GM12873 (cell line): Measurements from ENCODE around the gene ACP1.

Experiments
- TF ChIP-seq, protein P1 (sequence below): IDR thresholded peaks from 2 replicates; pipeline ENCODE4 v1.5.1; 2012; ENCODE audit warnings: low read depth, mild to moderate bottlenecking, moderate library complexity, low read length, control low read depth; ENCODE audit not compliant: insufficient read depth; ENCODE audit errors: missing control alignments

Gene ACP1

DNA sequence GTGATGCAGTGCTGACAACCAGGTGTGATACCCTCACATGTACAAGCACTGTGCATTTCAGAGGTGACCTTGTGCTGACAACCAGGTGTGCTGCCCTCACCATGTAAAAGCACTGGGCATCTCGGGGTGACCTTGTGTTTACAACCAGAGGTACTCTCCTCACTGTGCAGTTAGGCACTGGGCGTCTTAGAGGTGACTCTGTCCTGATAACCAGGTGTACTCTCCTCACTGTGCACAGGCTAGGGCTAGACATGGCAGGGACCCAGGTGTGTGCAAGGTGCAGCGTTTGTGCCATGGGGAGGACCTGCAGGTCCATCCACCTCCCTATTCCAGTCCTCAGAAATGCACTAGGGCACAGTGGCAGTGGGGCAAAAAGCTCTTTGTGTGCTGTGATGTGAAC lies 31.6 kb downstream of the ACP1 start:
- TF ChIP-seq, protein P1, sequence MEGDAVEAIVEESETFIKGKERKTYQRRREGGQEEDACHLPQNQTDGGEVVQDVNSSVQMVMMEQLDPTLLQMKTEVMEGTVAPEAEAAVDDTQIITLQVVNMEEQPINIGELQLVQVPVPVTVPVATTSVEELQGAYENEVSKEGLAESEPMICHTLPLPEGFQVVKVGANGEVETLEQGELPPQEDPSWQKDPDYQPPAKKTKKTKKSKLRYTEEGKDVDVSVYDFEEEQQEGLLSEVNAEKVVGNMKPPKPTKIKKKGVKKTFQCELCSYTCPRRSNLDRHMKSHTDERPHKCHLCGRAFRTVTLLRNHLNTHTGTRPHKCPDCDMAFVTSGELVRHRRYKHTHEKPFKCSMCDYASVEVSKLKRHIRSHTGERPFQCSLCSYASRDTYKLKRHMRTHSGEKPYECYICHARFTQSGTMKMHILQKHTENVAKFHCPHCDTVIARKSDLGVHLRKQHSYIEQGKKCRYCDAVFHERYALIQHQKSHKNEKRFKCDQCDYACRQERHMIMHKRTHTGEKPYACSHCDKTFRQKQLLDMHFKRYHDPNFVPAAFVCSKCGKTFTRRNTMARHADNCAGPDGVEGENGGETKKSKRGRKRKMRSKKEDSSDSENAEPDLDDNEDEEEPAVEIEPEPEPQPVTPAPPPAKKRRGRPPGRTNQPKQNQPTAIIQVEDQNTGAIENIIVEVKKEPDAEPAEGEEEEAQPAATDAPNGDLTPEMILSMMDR, result no peak

DNA sequence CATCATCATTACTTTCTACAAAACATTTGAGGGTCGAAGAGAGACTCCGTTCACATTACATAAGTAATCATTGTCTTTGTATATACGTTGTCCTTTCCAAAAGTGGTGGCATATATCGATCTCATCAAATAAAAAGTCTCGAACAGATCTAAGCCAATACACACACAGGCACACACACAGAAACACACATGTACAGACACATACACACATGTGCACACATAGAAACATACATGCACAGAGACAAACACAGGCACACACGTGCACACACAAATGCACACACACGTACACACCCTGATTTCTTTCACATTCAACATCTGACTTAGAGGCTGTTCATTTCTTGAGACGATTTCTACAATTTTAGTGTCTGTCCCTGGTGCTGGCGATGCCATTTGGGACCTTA lies 40.6 kb downstream of the ACP1 start:
- TF ChIP-seq, protein P1, result no peak

DNA sequence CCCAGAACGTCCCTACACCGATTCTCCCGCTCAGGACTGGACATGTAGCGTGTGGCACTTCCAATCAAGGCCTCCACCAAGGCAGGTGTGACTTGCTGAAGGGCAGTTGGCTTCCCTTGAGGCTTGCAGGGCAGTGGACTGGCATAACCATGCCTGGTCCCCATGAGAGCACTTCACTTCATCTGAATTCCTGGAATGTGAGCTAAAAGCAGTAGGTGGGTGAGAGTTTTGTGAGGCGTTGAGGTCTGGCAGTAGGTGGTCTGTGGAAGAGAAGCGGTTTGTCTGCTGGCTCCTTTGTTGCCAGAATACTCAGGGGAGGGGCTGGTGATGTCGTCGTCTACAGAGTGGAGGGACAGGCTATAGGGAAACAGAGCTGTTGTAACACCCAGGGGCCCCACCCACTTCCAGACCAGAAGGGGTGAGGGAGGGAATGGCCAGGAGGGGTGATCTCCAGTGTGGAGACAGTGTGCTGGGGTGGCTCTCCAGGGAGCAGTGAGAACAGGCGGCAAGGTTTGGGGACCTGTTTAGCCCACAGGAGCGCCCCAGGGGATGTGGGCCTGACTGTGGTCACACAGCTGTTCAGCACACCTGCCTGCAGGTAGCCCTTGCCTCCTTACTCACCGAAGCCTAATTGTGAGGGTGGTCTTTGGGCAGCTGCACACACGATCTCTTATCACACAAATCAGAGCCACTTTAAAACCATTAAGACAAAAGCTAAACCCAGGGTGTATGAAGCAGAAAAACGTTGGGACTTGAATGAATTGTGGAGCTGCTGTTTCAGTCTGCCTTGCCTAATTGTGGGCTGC lies 44.6 kb downstream of the ACP1 start:
- TF ChIP-seq, protein P1, result no peak

DNA sequence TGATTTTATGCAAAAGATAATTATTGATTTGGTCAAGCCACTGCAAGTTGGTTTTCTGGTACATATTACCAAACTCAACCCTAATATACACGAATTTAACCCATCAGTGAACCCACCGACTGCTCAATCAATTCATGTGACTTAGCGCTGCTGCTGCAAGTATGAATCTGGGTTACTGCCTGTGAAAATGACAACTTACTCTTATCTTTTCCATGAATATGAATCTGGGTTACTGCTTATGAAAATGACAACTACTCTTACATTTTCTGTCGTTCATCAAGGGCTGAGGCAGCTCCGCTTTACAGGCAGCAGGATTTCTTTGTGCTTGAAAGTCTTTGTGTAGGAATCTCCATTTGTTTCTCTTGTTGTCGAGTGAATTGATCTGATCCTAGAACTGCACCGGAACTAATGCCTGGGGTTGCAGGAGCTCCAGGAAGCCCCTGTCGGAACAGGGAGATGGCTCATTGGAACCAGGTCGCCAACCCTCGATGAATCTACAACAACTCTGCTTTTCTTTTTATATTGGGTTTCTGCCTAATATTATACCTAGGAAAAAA lies 45.3 kb downstream of the ACP1 start:
- TF ChIP-seq, protein P1, result no peak

DNA sequence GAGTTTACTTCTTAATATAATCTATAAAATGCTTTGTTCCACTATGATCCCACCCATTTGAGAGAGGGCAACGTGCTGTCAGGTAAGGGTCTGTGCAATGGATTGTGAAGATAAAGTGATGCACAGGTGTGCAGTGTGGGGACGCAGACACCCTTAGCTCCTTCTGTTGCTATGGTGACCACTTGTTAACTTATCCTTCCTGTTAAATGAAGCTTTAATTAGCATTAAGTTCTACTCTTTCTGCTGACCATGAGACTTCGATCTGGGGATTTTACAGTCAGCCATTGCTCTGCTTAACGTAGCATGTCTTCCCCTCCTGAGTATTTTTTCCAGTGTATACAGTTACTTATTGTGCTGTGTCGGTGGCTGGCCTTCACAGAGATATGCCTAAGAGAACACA lies 46.2 kb downstream of the ACP1 start:
- TF ChIP-seq, protein P1, result no peak

DNA sequence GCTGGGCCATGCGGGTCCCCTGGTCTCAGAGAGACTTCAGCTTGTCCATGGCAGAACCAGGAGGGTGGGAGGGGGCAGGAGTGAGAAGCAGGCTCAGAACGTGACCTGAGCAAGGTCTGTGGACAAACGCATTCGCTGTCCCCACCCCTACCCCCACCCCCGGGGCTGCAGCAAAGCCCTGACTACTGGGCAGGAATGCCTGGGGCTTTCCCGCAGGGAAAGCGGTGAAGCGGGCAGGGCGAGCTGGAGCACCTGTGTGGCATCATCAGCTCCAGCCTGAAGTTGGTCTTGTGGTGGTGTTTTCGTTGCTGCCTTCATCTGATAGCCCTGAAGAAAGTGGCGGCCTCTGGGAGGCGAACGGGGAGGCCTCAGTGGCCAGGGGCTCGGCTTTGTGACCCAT lies 49.2 kb downstream of the ACP1 start:
- TF ChIP-seq, protein P1, result no peak

DNA sequence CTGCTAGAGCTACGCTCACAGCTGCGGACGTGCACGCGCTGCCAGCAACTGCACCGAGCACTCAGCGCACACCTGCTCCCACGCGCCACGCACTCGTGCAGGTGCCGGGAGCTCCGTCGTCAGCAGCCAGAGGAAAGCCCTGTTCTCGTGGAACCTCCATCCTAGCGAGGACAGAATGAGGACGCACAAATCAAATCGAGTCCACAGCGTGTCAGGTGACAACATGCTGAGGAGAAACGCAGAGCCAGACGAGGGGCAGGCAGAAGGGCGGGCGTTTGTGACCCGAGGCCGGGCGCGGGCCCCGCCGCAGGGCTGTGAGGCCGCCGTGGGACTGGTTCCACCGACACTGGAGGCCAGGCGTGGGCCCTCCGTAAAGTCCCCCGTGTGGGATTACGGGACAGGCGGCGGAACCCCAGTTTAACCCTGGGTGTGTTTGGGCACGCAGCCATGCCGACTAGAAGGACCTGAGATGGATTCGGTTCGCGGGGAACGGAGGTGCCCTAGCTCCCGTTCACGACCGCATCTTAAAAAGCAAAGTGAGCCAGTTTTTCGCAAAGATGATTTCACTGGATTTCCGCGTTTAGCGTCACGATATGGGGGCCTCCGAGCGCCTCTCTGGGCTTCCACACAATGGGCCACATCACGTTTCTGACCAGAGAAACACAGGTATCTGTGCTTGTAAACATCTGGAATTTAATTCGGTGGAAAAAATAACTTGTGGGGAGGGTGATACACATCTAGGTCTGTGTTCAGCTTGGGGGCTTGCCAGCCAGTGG lies 50.0 kb downstream of the ACP1 start:
- TF ChIP-seq, protein P1, result no peak
